ENCODE measurements around the gene TUBB4B.
A peak's percentile ranks its signal among the peaks of the same experiment; 100 is the strongest.

TUBB4B gene

DNA sequence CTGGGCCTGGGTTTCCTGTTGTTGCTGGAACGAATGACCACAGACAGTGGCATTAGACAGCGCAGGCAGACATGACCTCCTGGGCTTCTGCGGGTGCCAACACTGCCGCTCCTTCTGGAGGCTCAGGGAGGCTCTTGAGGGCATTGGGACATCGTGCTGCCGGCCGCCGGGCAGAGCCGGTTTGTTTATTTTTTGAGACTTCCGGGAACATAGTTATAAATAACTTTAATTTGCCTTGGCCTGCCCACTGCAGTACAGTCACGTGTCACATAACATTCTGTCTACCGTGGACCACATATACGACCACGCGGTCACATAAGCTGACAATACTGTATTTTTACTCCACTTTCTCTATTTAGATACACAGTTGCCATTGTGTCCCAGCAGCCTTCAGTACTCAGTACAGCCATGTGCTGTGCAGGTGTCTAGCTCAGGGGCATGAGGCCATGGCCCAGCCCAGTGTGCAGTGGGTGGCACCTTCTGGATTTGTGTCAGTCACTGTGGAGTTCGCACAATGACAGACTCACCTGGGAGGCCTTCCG is 28.2 kb downstream of the TUBB4B start:
- Histone ChIP-seq H3K36me3 (ENCODE audit: control insufficient read depth in 2 of 2, insufficient read depth in 2 of 2, low read length in 2 of 2) (peaks cover 32 to 38% of the 10 kb centered on the region in 2 donors), H3K27ac (ENCODE audit: low read length) (peak overlapping the region; percentile 24), H3K9ac (ENCODE audit: low read length in 2 of 2) (no peak overlapping the region)

DNA sequence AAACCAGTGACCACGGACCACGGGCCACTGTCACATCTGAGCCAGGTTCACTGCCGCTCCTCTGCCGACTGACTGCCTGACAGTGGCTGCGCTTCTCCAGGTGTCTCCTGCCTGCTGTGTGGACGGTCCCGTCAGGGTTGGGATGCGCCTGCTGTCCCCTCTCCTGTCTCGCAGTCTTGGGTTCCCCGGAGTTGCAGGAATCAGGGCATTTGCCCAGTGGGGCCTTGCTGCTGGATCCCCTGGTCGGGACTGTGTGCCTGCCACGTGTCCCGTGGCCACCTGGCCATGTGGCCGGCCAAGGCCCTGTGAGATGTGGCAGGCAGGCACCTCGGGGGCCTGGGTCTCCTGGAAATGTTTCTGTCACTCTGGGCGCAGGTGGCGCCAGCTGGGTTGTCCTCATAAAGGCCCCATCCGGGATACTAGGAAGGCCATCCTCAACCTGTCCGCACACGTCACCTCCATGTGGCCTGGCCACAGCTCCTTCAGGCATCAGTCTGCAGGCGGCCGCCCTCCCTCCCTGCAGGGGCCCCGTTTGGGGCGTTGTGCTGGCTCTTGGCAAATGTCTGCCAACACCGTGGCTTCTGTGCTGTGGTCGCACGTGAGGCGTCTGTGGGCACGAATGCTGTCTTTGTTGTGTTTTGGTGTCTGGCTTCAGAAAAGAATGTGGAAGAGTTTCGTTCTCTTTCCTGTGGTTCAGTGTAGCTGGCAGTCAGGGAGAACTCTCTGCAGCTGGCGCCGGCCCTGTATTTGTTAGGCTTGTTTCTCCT is 30.0 kb downstream of the TUBB4B start:
- Histone ChIP-seq H3K9me3 (ENCODE audit: control insufficient read depth in 2 of 2, low read length in 2 of 2) (no peaks in the 10 kb centered on the region), H3K36me3 (ENCODE audit: control insufficient read depth in 2 of 2, insufficient read depth in 2 of 2, low read length in 2 of 2) (peaks cover 23 to 28% of the 10 kb centered on the region in 2 donors), H3K9ac (ENCODE audit: low read length in 2 of 2) (no peak overlapping the region), H3K27me3 (ENCODE audit: control insufficient read depth in 1 of 2, insufficient read depth in 2 of 2, low read length in 2 of 2) (peaks cover 3 to 10% of the 10 kb centered on the region in 2 donors), H3K4me3 (ENCODE audit: low read length in 2 of 2) (no peak overlapping the region), H3K4me1 (ENCODE audit: control insufficient read depth, insufficient read depth, low read length) (peaks cover 16% of the 10 kb centered on the region), H3K27ac (ENCODE audit: low read length) (no peak overlapping the region)

More for the DNA sequence above, 28.2 kb downstream of the TUBB4B start:
- Histone ChIP-seq H3K9me3 (ENCODE audit: control insufficient read depth in 2 of 2, low read length in 2 of 2) (no peaks in the 10 kb centered on the region), H3K27me3 (ENCODE audit: control insufficient read depth in 1 of 2, insufficient read depth in 2 of 2, low read length in 2 of 2) (peaks cover 0 to 6% of the 10 kb centered on the region in 2 donors), H3K4me3 (ENCODE audit: low read length in 2 of 2) (peak overlapping the region in 1 of 2 donors; percentile 44), H3K4me1 (ENCODE audit: control insufficient read depth, insufficient read depth, low read length) (peaks cover 13% of the 10 kb centered on the region)

- H3K9ac ChIP-seq (ENCODE audit: low read length in 2 of 2): no peak overlapping the region
- H3K36me3 ChIP-seq (ENCODE audit: control insufficient read depth in 2 of 2, insufficient read depth in 2 of 2, low read length in 2 of 2): peaks cover 19 to 27% of the 10 kb centered on the region in 2 donors
- H3K27ac ChIP-seq (ENCODE audit: low read length): no peak overlapping the region
- H3K9me3 ChIP-seq (ENCODE audit: control insufficient read depth in 2 of 2, low read length in 2 of 2): no peaks in the 10 kb centered on the region
- no peak overlapping the region for H3K4me3 ChIP-seq (ENCODE audit: low read length in 2 of 2)
- H3K27me3 ChIP-seq (ENCODE audit: control insufficient read depth in 1 of 2, insufficient read depth in 2 of 2, low read length in 2 of 2): peaks cover 5 to 14% of the 10 kb centered on the region in 2 donors
- peaks cover 22% of the 10 kb centered on the region for H3K4me1 ChIP-seq (ENCODE audit: control insufficient read depth, insufficient read depth, low read length)
Measured at GRCh38 chr9:137271696-137272076, 30.6 kb downstream of the TUBB4B start.

DNA sequence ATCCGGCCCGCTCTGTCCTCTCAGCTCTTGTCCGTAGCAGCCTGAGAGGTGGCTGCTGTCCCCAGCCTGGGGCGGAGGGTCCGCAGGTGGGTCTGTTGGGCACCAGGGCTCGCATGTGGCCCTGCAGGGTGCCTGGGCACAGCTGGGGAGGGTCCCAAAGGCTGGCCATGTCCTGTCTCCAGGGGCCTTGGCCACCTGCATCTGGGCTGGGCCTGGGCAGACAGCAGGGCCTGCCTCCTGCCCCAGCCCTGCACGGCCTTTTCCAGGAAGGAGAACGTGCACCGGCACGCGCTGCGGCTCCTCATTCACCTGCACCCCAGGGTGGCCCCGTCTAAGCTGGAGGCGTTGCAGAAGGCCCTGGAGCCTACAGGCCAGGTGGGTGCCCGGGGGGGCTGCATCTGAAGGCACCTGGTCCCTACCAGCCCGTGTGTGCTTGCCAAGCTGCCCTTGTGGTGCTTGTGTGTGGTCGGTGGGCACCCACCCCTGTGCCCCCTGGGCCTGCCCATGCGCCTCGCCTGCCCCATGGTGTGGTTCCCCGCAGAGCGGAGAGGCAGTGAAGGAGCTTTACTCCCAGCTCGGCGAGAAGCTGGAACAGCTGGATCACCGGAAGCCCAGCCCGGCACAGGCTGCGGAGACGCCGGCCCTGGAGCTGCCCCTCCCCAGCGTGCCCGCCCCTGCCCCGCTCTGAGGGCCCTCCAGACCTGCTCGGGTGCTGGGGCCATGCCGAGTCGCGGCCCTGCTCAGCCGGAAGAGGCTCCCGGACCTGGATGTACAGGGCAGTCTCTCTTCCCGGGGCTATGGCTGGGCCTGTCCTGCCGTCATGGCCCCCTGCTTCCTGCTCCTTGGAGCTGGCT is 31.4 kb downstream of the TUBB4B start:
- Histone ChIP-seq H3K4me1 (ENCODE audit: control insufficient read depth, insufficient read depth, low read length) (peaks cover 29% of the 10 kb centered on the region), H3K36me3 (ENCODE audit: control insufficient read depth in 2 of 2, insufficient read depth in 2 of 2, low read length in 2 of 2) (peaks cover 19 to 25% of the 10 kb centered on the region in 2 donors), H3K27ac (ENCODE audit: low read length) (no peak overlapping the region), H3K9me3 (ENCODE audit: control insufficient read depth in 2 of 2, low read length in 2 of 2) (no peaks in the 10 kb centered on the region), H3K9ac (ENCODE audit: low read length in 2 of 2) (no peak overlapping the region), H3K4me3 (ENCODE audit: low read length in 2 of 2) (no peak overlapping the region), H3K27me3 (ENCODE audit: control insufficient read depth in 1 of 2, insufficient read depth in 2 of 2, low read length in 2 of 2) (peaks cover 8 to 21% of the 10 kb centered on the region in 2 donors)

DNA sequence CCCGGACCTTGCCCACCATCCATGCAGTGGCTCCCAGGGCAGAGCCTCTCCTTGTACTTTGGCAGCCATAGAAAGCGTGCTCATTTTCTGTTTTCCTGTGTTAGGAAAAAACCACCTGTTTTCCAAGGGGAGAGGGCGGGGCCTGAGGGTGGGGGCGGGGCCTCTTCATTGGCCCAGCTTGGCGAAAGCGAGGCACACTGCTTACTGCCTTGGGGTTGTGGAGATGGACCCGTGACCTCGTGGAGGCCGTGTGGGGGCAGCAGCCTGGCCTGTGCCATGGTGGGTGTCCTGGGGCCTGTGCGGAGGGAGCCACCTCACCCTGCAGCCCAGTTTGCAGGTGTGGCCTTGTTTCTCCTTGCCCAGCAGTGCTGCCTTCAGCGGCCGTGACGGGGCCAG is 32.0 kb downstream of the TUBB4B start:
- H3K4me1 ChIP-seq (ENCODE audit: control insufficient read depth, insufficient read depth, low read length): peaks cover 32% of the 10 kb centered on the region
- no peaks in the 10 kb centered on the region for H3K9me3 ChIP-seq (ENCODE audit: control insufficient read depth in 2 of 2, low read length in 2 of 2)
- no peak overlapping the region for H3K4me3 ChIP-seq (ENCODE audit: low read length in 2 of 2)
- no peak overlapping the region for H3K9ac ChIP-seq (ENCODE audit: low read length in 2 of 2)
- H3K27me3 ChIP-seq (ENCODE audit: control insufficient read depth in 1 of 2, insufficient read depth in 2 of 2, low read length in 2 of 2): peaks cover 12 to 27% of the 10 kb centered on the region in 2 donors
- peaks cover 19 to 23% of the 10 kb centered on the region in 2 donors for H3K36me3 ChIP-seq (ENCODE audit: control insufficient read depth in 2 of 2, insufficient read depth in 2 of 2, low read length in 2 of 2)
- H3K27ac ChIP-seq (ENCODE audit: low read length): no peak overlapping the region

DNA sequence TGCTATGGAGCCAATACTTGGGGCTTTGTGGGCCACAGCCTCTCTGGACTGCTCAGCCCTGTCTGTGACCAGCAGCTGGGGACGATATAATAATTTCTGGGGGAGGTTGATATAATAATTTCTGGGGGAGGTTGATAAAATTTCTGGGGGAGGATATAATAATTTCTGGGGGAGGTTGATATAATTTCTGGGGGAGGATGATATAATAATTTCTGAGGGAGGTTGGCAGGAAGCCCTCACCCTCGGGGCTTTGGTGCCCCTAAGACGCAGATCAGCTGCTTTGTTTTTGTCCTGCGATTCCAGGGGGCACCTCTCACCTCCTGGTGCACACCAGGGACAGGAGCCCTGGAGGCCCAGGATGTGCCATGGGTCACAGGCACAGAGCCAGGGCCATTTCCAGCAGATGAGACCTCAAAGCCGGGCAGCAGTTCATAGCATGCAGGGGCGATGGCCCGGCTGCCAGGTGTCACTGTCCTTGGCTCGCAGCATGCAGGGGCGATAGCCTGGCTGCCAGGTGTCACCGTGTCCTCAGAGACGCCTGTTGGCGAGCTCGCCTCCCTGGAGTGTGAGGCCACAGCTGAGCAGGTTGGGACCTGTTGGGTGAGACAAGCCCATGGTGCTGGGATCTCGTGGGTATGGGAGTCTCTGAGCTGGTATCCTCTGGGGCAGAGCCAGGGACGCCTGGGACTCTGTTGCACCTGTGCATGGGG is 32.7 kb downstream of the TUBB4B start:
- Histone ChIP-seq H3K36me3 (ENCODE audit: control insufficient read depth in 2 of 2, insufficient read depth in 2 of 2, low read length in 2 of 2) (peaks cover 19 to 21% of the 10 kb centered on the region in 2 donors), H3K9me3 (ENCODE audit: control insufficient read depth in 2 of 2, low read length in 2 of 2) (no peaks in the 10 kb centered on the region), H3K4me1 (ENCODE audit: control insufficient read depth, insufficient read depth, low read length) (peaks cover 27% of the 10 kb centered on the region), H3K27ac (ENCODE audit: low read length) (no peak overlapping the region), H3K4me3 (ENCODE audit: low read length in 2 of 2) (no peak overlapping the region), H3K27me3 (ENCODE audit: control insufficient read depth in 1 of 2, insufficient read depth in 2 of 2, low read length in 2 of 2) (peaks cover 12 to 33% of the 10 kb centered on the region in 2 donors), H3K9ac (ENCODE audit: low read length in 2 of 2) (no peak overlapping the region)

GRCh38 chr9:137275203-137275587 is 34.1 kb downstream of the TUBB4B start:
- Histone ChIP-seq H3K9ac (ENCODE audit: low read length in 2 of 2) (no peak overlapping the region), H3K9me3 (ENCODE audit: control insufficient read depth in 2 of 2, low read length in 2 of 2) (no peaks in the 10 kb centered on the region), H3K4me1 (ENCODE audit: control insufficient read depth, insufficient read depth, low read length) (peaks cover 19% of the 10 kb centered on the region), H3K27ac (ENCODE audit: low read length) (no peak overlapping the region), H3K27me3 (ENCODE audit: control insufficient read depth in 1 of 2, insufficient read depth in 2 of 2, low read length in 2 of 2) (peaks cover 17 to 41% of the 10 kb centered on the region in 2 donors), H3K4me3 (ENCODE audit: low read length in 2 of 2) (no peak overlapping the region), H3K36me3 (ENCODE audit: control insufficient read depth in 2 of 2, insufficient read depth in 2 of 2, low read length in 2 of 2) (peaks cover 12 to 15% of the 10 kb centered on the region in 2 donors)

DNA sequence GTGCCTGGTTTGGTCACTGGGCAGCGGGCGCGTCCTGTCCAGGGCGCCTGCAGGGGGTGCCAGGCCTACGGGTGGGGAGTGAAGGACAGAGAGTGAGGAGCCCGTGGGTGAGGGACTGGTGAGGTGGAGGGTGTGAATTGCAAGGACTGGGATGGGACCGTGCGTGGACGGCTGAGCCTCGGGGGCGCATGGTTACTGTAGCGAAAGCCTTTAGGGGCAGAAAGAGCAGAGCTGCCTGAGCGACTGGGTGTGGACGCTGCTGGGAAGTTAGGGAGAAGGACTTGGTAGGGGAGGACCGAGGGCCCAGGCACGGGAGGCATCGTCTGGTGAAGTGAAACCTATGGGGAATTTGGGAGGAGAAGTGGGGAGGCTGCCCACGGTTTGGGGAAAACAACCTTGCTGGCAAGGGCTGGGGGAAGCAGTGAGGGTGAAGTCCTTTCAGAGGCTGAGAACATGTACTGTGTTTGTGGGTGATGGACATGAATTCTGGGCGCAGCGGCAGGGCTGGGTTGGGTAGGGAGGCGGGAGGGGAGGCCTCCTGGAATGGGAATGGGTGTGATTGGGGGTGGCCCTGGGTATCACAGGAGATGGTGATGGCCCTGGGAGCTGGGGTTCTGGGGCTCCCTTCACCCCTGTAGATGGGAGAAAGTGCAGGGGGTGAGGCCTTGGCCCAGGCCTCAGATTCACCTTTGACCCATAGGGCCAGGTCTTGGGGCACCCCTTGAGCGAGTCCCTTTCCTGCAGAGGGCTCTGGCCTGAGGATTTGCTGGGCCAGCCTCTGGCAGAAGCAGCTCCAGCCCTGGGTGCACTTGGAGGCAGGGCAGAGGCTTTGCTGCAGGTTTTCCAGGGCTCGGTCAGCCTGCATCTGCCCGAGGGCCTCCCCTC is 34.7 kb downstream of the TUBB4B start:
- Histone ChIP-seq H3K36me3 (ENCODE audit: control insufficient read depth in 2 of 2, insufficient read depth in 2 of 2, low read length in 2 of 2) (peaks cover 12 to 14% of the 10 kb centered on the region in 2 donors), H3K4me1 (ENCODE audit: control insufficient read depth, insufficient read depth, low read length) (peaks cover 20% of the 10 kb centered on the region), H3K4me3 (ENCODE audit: low read length in 2 of 2) (no peak overlapping the region), H3K27me3 (ENCODE audit: control insufficient read depth in 1 of 2, insufficient read depth in 2 of 2, low read length in 2 of 2) (peaks cover 17 to 46% of the 10 kb centered on the region in 2 donors), H3K27ac (ENCODE audit: low read length) (no peak overlapping the region), H3K9ac (ENCODE audit: low read length in 2 of 2) (no peak overlapping the region), H3K9me3 (ENCODE audit: control insufficient read depth in 2 of 2, low read length in 2 of 2) (no peaks in the 10 kb centered on the region)

- Histone ChIP-seq H3K4me3 (ENCODE audit: low read length in 2 of 2) (peak overlapping the region in 1 of 2 donors; percentile 58), H3K4me1 (ENCODE audit: control insufficient read depth, insufficient read depth, low read length) (peaks cover 20% of the 10 kb centered on the region), H3K9ac (ENCODE audit: low read length in 2 of 2) (no peak overlapping the region), H3K36me3 (ENCODE audit: control insufficient read depth in 2 of 2, insufficient read depth in 2 of 2, low read length in 2 of 2) (peaks cover 10 to 12% of the 10 kb centered on the region in 2 donors), H3K27me3 (ENCODE audit: control insufficient read depth in 1 of 2, insufficient read depth in 2 of 2, low read length in 2 of 2) (peaks cover 18 to 54% of the 10 kb centered on the region in 2 donors), H3K27ac (ENCODE audit: low read length) (peak overlapping the region; percentile 46), H3K9me3 (ENCODE audit: control insufficient read depth in 2 of 2, low read length in 2 of 2) (no peaks in the 10 kb centered on the region)
Measured at GRCh38 chr9:137276473-137277328, 35.6 kb downstream of the TUBB4B start.

Data from stomach smooth muscle (tissue), 2 donors.